Rectal smooth muscle tissue (tissue), 1 donor: ENCODE measurements around the gene PMF1.
A peak's percentile ranks its signal among the peaks of the same experiment; 100 is the strongest.
"Not testable (repeated sequence)": the region's sequence is repeated elsewhere in the genome, so short reads cannot be mapped to it uniquely, and the experiment has no call there.

Experiments
- H3K27ac ChIP-seq: one replicate; pipeline ENCODE4 v1.7.0; 2013; ENCODE audit warnings: low read depth, low read length, inconsistent platforms
- H3K27me3 ChIP-seq: one replicate; pipeline ENCODE4 v1.7.0; 2013; ENCODE audit warnings: low read length; ENCODE audit not compliant: control insufficient read depth, insufficient read depth
- H3K36me3 ChIP-seq: one replicate; pipeline ENCODE4 v1.7.0; 2013; ENCODE audit warnings: low read length; ENCODE audit not compliant: control insufficient read depth, insufficient read depth
- H3K4me1 ChIP-seq: one replicate; pipeline ENCODE4 v1.7.0; 2013; ENCODE audit warnings: low read length; ENCODE audit not compliant: control insufficient read depth, insufficient read depth
- H3K4me3 ChIP-seq: one replicate; pipeline ENCODE4 v1.7.0; 2013; ENCODE audit warnings: low read length
- H3K9ac ChIP-seq: one replicate; pipeline ENCODE4 v1.7.0; 2013; ENCODE audit warnings: low read length

Gene PMF1

GRCh38 chr1:156212833-156213643 lies at the start of gene PMF1:
TSS of gene PMF1 (plus strand) at chr1:156213007. CDS start at chr1:156213016, 9 bp downstream.
- Histone ChIP-seq H3K27ac (peak within 1 kb of the TSS; percentile 98), H3K4me1 (peaks cover 11% of the 10 kb centered on the region), H3K4me3 (peak within 1 kb of the TSS; percentile 95), H3K9ac (peak within 1 kb of the TSS; percentile 99), H3K36me3 (peaks cover 13% of the 10 kb centered on the region), H3K27me3 (no peaks in the 10 kb centered on the region)

GRCh38 chr1:156163712-156164111 lies 49.1 kb upstream of the PMF1 start:
- Histone ChIP-seq H3K36me3 (no peaks in the 10 kb centered on the region), H3K27ac (no peak overlapping the region), H3K4me3 (no peak overlapping the region), H3K9ac (no peak overlapping the region), H3K4me1 (no peaks in the 10 kb centered on the region), H3K27me3 (no peaks in the 10 kb centered on the region)

- Histone ChIP-seq H3K4me1 (no peaks in the 10 kb centered on the region), H3K27me3 (no peaks in the 10 kb centered on the region), H3K36me3 (no peaks in the 10 kb centered on the region), H3K9ac (no peak overlapping the region), H3K4me3 (no peak overlapping the region), H3K27ac (no peak overlapping the region)
Measured at GRCh38 chr1:156164125-156164831, 48.5 kb upstream of the PMF1 start.

- Histone ChIP-seq H3K9ac (no peak overlapping the region), H3K4me3 (no peak overlapping the region), H3K36me3 (no peaks in the 10 kb centered on the region), H3K27me3 (no peaks in the 10 kb centered on the region), H3K27ac (no peak overlapping the region), H3K4me1 (no peaks in the 10 kb centered on the region)
Measured at GRCh38 chr1:156165083-156165482, 47.7 kb upstream of the PMF1 start.

- Histone ChIP-seq H3K4me3 (no peak overlapping the region), H3K27ac (no peak overlapping the region), H3K27me3 (no peaks in the 10 kb centered on the region), H3K36me3 (no peaks in the 10 kb centered on the region), H3K4me1 (no peaks in the 10 kb centered on the region), H3K9ac (no peak overlapping the region)
Measured at GRCh38 chr1:156167536-156167935, 45.3 kb upstream of the PMF1 start.

- Histone ChIP-seq H3K36me3 (peaks cover 2% of the 10 kb centered on the region), H3K27me3 (no peaks in the 10 kb centered on the region), H3K27ac (no peak overlapping the region), H3K4me1 (no peaks in the 10 kb centered on the region), H3K9ac (no peak overlapping the region), H3K4me3 (no peak overlapping the region)
Measured at GRCh38 chr1:156172696-156173470, 39.9 kb upstream of the PMF1 start.

GRCh38 chr1:156176610-156177210 lies 36.1 kb upstream of the PMF1 start:
- H3K4me3 ChIP-seq: no peak overlapping the region
- H3K27me3 ChIP-seq: no peaks in the 10 kb centered on the region
- no peaks in the 10 kb centered on the region for H3K4me1 ChIP-seq
- H3K9ac ChIP-seq: no peak overlapping the region
- H3K36me3 ChIP-seq: peaks cover 2% of the 10 kb centered on the region
- H3K27ac ChIP-seq: no peak overlapping the region

- no peak overlapping the region for H3K4me3 ChIP-seq
- peaks cover 2% of the 10 kb centered on the region for H3K36me3 ChIP-seq
- no peaks in the 10 kb centered on the region for H3K27me3 ChIP-seq
- no peaks in the 10 kb centered on the region for H3K4me1 ChIP-seq
- no peak overlapping the region for H3K27ac ChIP-seq
- H3K9ac ChIP-seq: no peak overlapping the region
Measured at GRCh38 chr1:156177919-156178654, 34.7 kb upstream of the PMF1 start.

- H3K36me3 ChIP-seq: no peaks in the 10 kb centered on the region
- H3K4me1 ChIP-seq: no peaks in the 10 kb centered on the region
- no peak overlapping the region for H3K27ac ChIP-seq
- no peak overlapping the region for H3K4me3 ChIP-seq
- no peaks in the 10 kb centered on the region for H3K27me3 ChIP-seq
- H3K9ac ChIP-seq: no peak overlapping the region
Measured at GRCh38 chr1:156180471-156180870, 32.3 kb upstream of the PMF1 start.

GRCh38 chr1:156181391-156181924 lies 31.3 kb upstream of the PMF1 start:
- H3K9ac ChIP-seq, H3K27ac ChIP-seq: not testable (repeated sequence)

GRCh38 chr1:156182010-156182779 lies 30.6 kb upstream of the PMF1 start:
- not testable (repeated sequence) for H3K27ac ChIP-seq, H3K36me3 ChIP-seq, H3K4me1 ChIP-seq, H3K9ac ChIP-seq, H3K4me3 ChIP-seq, H3K27me3 ChIP-seq

More at GRCh38 chr1:156181391-156181924, 31.3 kb upstream of the PMF1 start:
- not testable (repeated sequence) for H3K36me3 ChIP-seq, H3K27me3 ChIP-seq, H3K4me3 ChIP-seq, H3K4me1 ChIP-seq
